Keratinocyte (primary cell): ENCODE data around the gene JTB. TPM values are rescaled to one million over a fixed set of nuclear protein-coding genes. Genes with fewer than 3 reads are reported as not detected.

ENCODE experiments used
- DNase-seq: peaks from one replicate; pipeline ENCODE4 v3.0.0-alpha.2; 2011; ENCODE audit warnings: low read depth, missing footprints, low spot score
- FAIRE-seq: peaks from 2 replicates; lab custom pipeline; 2011; peaks lifted over from hg19 to GRCh38; lab: Jason Lieb, UNC
- H2AFZ ChIP-seq: 2 replicates; pipeline ENCODE4 v1.6.0; 2012; ENCODE audit warnings: low read length, control low read depth, inconsistent platforms; ENCODE audit not compliant: control insufficient read depth
- H3K27ac ChIP-seq: 2 replicates; pipeline ENCODE4 v1.5.1; 2011; ENCODE audit warnings: low read length; ENCODE audit not compliant: control insufficient read depth, insufficient read depth
- H3K27me3 ChIP-seq: 3 replicates; pipeline ENCODE4 v1.6.0; 2011; ENCODE audit warnings: low read length; ENCODE audit not compliant: control insufficient read depth, insufficient read depth; ENCODE audit errors: extremely low read depth
- H3K36me3 ChIP-seq, 2 experiments: 2 replicates in 1 of 2; 3 replicates in 1 of 2; pipeline ENCODE4 v1.5.1; 2011; ENCODE audit warnings: low read length in 2 of 2, mild to moderate bottlenecking in 1 of 2; ENCODE audit not compliant: control insufficient read depth in 2 of 2, insufficient read depth in 2 of 2; ENCODE audit errors: extremely low read depth in 1 of 2
- H3K4me1 ChIP-seq: 3 replicates; pipeline ENCODE4 v1.5.1; 2011; ENCODE audit warnings: low read length; ENCODE audit not compliant: control insufficient read depth, insufficient read depth; ENCODE audit errors: extremely low read depth
- H3K4me2 ChIP-seq: 3 replicates; pipeline ENCODE4 v1.6.0; 2011; ENCODE audit warnings: low read depth, low read length; ENCODE audit not compliant: control insufficient read depth, insufficient read depth; ENCODE audit errors: extremely low read depth
- H3K4me3 ChIP-seq, 3 experiments: fragments of 200-600 bp in 1 of 3; sonication (generic) in 1 of 3; 2 replicates in 2 of 3; 3 replicates in 1 of 3; pipeline ENCODE4 v1.5.1; 2011 to 2016; ENCODE audit warnings: low read length in 3 of 3, mild to moderate bottlenecking in 3 of 3, control low read depth in 2 of 3, inconsistent platforms in 1 of 3, low read depth in 1 of 3, mixed read lengths in 1 of 3, mixed run types in 1 of 3, moderate library complexity in 1 of 3; ENCODE audit not compliant: control insufficient read depth in 2 of 3, insufficient read depth in 2 of 3; ENCODE audit errors: extremely low read depth in 1 of 3
- H3K79me2 ChIP-seq: 2 replicates; pipeline ENCODE4 v1.6.0; 2012; ENCODE audit warnings: low read length; ENCODE audit not compliant: control insufficient read depth, insufficient read depth
- H3K9ac ChIP-seq: 3 replicates; pipeline ENCODE4 v1.6.0; 2011; ENCODE audit warnings: low read length; ENCODE audit not compliant: control insufficient read depth, insufficient read depth; ENCODE audit errors: extremely low read depth
- H3K9me1 ChIP-seq: 3 replicates; pipeline ENCODE4 v1.6.0; 2011; ENCODE audit warnings: low read length; ENCODE audit not compliant: control insufficient read depth, insufficient read depth; ENCODE audit errors: extremely low read depth
- H3K9me3 ChIP-seq: 2 replicates; pipeline ENCODE4 v1.5.1; 2012; ENCODE audit warnings: low read depth, low read length; ENCODE audit not compliant: control insufficient read depth
- H4K20me1 ChIP-seq: 3 replicates; pipeline ENCODE4 v1.6.0; 2011; ENCODE audit warnings: low read length; ENCODE audit not compliant: control insufficient read depth, insufficient read depth; ENCODE audit errors: extremely low read depth
- CTCF ChIP-seq, 3 experiments: IDR thresholded peaks in 1 of 3; conservative IDR thresholded peaks in 1 of 3; optimal IDR thresholded peaks in 1 of 3; 2 replicates in 2 of 3; 3 replicates in 1 of 3; pipeline versions ENCODE3 to v1.5.1; 2011; ENCODE audit warnings: low read length in 3 of 3, mild to moderate bottlenecking in 3 of 3, moderate library complexity in 2 of 3, control low read depth in 1 of 3, inconsistent platforms in 1 of 3; ENCODE audit not compliant: insufficient read depth in 2 of 3; ENCODE audit errors: extremely low read depth in 1 of 3
- EZH2 ChIP-seq: IDR thresholded peaks from one replicate; pipeline ENCODE4 v1.6.1; 2012; ENCODE audit warnings: inconsistent platforms, mild to moderate bottlenecking, low read length, moderate library complexity
- dilution Hi-C: fragments of 300-500 bp; cut with MboI; formaldehyde crosslinking; loops from one replicate; pipeline ENCODE4 v1.7.0; 2020; ENCODE audit warnings: low sequenced_read_pairs; ENCODE audit not compliant: extremely low pct_ligation_motif_present
- polyA plus RNA-seq, 5 experiments: library from polyadenylated mRNA; depleted of rRNA in 3 of 5; stranded (reverse) in 3 of 5; stranded (forward) in 1 of 5; unstranded in 1 of 5; fragments of >200 nt; gene quantifications; 1 replicate in 1 of 5; 2 replicates in 3 of 5; 3 replicates in 1 of 5; pipeline versions ENCODE4 v1.2.1 to v1.2.3, GENCODE V29; 2011 to 2012; ENCODE audit warnings: missing spikeins in 2 of 5, low read depth in 1 of 5, low replicate concordance in 1 of 5

Gene JTB
- polyA plus RNA-seq, 1 donor (not counting 4 experiments of a cell fraction or from before 2014, with no cell fraction given): 83.4 TPM

DNA sequence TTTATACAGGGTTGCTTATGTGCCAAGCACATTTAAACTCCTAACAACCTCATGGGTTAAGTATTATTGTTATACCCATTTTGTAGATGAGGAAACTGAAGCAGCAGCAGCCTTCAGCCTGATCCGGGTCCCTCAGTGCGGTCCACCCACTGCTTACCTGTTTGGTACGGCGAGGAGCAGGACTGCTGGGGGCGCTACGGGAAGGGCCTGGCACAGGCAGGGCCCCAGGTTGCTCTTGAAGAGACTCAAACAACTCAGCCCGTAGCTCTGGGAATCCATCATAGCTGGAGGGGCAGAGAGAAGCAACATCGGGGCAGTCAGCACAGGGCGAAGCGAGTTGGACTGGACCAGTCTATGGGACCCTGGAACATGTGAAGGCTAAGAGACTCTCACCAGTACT, 40.1 kb downstream of the JTB start:
- Histone ChIP-seq H3K9me1 (no peaks in the 10 kb centered on the region), H3K4me1 (no peaks in the 10 kb centered on the region), H3K9ac (no peak overlapping the region), H3K4me3 (no peak overlapping the region), H3K27ac (no peak overlapping the region), H3K9me3 (no peaks in the 10 kb centered on the region), H4K20me1 (no peaks in the 10 kb centered on the region), H3K4me2 (no peak overlapping the region), H3K27me3 (no peaks in the 10 kb centered on the region), H3K79me2 (no peaks in the 10 kb centered on the region), H2AFZ (no peak overlapping the region), H3K36me3 (peaks cover 43 to 45% of the 10 kb centered on the region in 2 experiments)
- FAIRE-seq (no peak), DNase-seq (no peak)
- dilution Hi-C loops: no loop called here
- TF ChIP-seq CTCF (optimal IDR thresholded peaks at IDR 0.05 in 1 of 3, IDR thresholded peaks at IDR 0.05 in 1 of 3, conservative IDR thresholded peaks at IDR 0.05 in 1 of 3; ENCODE audit: extremely low read depth in 1 of 3, insufficient read depth in 2 of 3, low read length in 3 of 3) (no peak), EZH2 (no peak)

DNA sequence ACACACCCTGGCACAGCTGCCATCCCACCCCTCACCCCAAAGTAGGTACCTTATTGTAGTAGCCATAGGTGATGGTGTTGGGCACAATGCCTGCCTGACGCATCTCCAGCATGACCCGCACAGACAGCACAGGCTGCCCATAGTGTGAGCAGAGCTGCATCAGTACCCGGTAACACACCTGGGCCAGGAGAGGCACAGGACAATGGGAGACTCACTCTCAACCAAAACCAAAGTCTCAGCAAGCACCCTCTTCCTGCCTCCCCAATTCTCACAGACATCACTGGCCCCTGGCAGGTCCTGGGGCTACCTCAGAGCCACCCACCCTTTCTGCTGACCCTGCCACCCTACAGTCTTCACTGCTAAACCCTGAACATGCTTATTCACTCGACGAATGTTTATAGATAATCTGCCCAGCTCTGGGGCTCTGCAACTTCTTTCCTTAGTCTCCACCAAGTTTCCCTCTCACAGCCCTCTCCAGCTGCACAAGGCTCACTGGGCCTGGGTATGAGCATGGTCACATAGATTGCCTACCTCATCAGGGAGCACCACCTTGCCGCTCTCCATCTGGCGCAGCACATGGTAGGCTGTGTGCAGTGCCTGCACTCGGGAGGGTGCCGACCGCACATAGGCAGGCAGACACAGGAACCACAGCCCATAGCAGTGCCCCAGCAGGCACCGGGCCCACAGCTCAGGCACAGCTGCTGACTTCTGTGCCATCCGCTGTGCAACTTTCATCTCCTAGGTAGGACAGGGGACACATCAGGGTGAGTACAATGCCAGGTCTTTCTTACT, 41.3 kb downstream of the JTB start:
- no peak for TF ChIP-seq CTCF (optimal IDR thresholded peaks at IDR 0.05 in 1 of 3, IDR thresholded peaks at IDR 0.05 in 1 of 3, conservative IDR thresholded peaks at IDR 0.05 in 1 of 3; ENCODE audit: extremely low read depth in 1 of 3, insufficient read depth in 2 of 3, low read length in 3 of 3)
- no peak for TF ChIP-seq EZH2
- FAIRE-seq (no peak), DNase-seq (no peak)
- no peaks in the 10 kb centered on the region for H3K27me3 ChIP-seq
- no peaks in the 10 kb centered on the region for H3K79me2 ChIP-seq
- H2AFZ ChIP-seq: no peak overlapping the region
- no peak overlapping the region for H3K4me2 ChIP-seq
- no peak overlapping the region for H3K4me3 ChIP-seq
- no peaks in the 10 kb centered on the region for H3K4me1 ChIP-seq
- no peak overlapping the region for H3K27ac ChIP-seq
- dilution Hi-C loops: no loop called here
- H3K36me3 ChIP-seq: peaks cover 42% of the 10 kb centered on the region in 2 experiments
- no peak overlapping the region for H3K9ac ChIP-seq
- H3K9me1 ChIP-seq: no peaks in the 10 kb centered on the region
- H4K20me1 ChIP-seq: no peaks in the 10 kb centered on the region
- no peaks in the 10 kb centered on the region for H3K9me3 ChIP-seq
